ENCODE data around the gene CACNB3. TPM values are rescaled to one million over a fixed set of nuclear protein-coding genes. Genes with fewer than 3 reads are reported as not detected.

The CACNB3 gene
- total and polyA plus RNA-seq, 2 of the 8 experiments (the other 6 are each of a cell fraction or from before 2014, with no cell fraction given), result 12.5 to 16.0 TPM

- no peak for TF ChIP-seq ZNF274 (IDR thresholded peaks at IDR 0.05; ENCODE audit: borderline replicate concordance, extremely low read depth, low read length)
Measured at GRCh38 chr12:48807981-48808380, 10.3 kb upstream of the CACNB3 start (continued).

Measured in H1 (cell line).